ENCODE results near the gene ADCY1. TPM values are rescaled to one million over a fixed set of nuclear protein-coding genes. Genes with fewer than 3 reads are reported as not detected.

ADCY1 gene
- total and polyA plus RNA-seq, 2 donors (not counting 3 experiments of a cell fraction or from before 2014, with no cell fraction given) = 0.52 to 1.6 TPM

DNA sequence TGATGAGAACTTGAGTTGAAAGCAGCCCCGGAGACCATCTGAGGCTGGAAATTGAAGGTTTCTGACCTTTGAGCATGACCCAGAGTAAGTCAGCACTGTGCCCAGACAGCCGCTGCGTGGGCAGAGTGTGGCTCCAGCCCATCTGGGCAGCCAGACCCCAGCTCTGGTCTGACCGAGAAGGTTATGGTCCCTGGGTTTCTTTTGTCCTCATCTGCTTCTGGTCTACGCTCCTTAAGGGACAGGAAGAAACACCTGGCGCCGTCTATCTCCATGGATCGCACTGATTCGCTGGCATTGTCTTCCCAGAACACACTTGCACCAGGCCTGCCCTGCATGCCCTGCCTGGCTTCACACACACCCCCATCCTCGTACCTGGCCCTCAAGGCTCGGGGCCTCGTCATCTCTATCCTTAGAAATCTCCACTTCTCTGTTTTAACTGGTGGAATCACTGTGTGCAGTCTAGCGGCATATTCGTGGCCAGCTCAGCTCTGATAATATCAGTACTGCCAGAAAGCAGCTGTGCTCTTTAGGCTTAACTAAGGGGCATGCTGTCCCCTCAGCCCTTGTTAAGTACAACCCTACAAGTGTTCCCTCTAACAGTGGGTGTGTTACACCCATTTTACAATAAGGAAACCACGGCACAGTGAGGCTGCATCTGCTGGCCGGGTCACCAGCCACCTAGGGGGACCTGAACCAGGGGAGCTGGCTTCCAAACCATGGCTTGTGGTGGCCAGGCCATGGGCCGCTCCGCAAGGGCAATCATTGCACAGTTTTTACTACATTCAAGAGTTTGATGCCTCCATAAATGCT, 127.7 kb downstream of the ADCY1 start:
- Histone ChIP-seq H3K4me2 (ENCODE audit: insufficient read depth, low read length) (no peak overlapping the region), H3K9ac (replicated peaks; ENCODE audit: extremely low read depth, insufficient read depth, low read length) (no peak overlapping the region), H3K27me3 (ENCODE audit: control insufficient read depth in 2 of 2, insufficient read depth in 2 of 2, low read length in 2 of 2) (peaks cover 0 to 7% of the 10 kb centered on the region in 2 experiments), H3K9me1 (replicated peaks; ENCODE audit: control insufficient read depth, extremely low read depth, insufficient read depth, low read length) (no peaks in the 10 kb centered on the region), H2AFZ (ENCODE audit: low read depth, low read length) (no peak overlapping the region), H3K27ac (ENCODE audit: insufficient read depth, low read depth, low read length) (no peak overlapping the region), H3K4me1 (ENCODE audit: control insufficient read depth, extremely low read depth, insufficient read depth, low read length) (no peaks in the 10 kb centered on the region), H3K36me3 (ENCODE audit: control insufficient read depth in 2 of 2, extremely low read depth in 1 of 2, insufficient read depth in 2 of 2, low read length in 2 of 2) (no peaks in the 10 kb centered on the region), H3K9me3 (replicated peaks; ENCODE audit: control insufficient read depth, insufficient read depth, low read length) (no peaks in the 10 kb centered on the region), H3K4me3 (replicated peaks in 1 of 3; ENCODE audit: insufficient read depth in 1 of 3, low read depth in 1 of 3, low read length in 3 of 3) (no peak overlapping the region), H4K20me1 (replicated peaks; ENCODE audit: control insufficient read depth, extremely low read depth, insufficient read depth, low read length) (no peaks in the 10 kb centered on the region), H3K79me2 (ENCODE audit: control insufficient read depth, insufficient read depth, low read length) (no peaks in the 10 kb centered on the region)
- ChIA-PET POLR2A (no interaction called here), CTCF (no interaction called here)
- dilution Hi-C loops (cut with MboI; ENCODE audit: extremely low pct_ligation_motif_present, low sequenced_read_pairs) (no loop called here), intact Hi-C loops (cut with micrococcal nuclease) (no loop called here)
- FAIRE-seq (no peak), DNase-seq (ENCODE audit: low read depth, low spot score) (no peak)
- TF ChIP-seq, protein P1, sequence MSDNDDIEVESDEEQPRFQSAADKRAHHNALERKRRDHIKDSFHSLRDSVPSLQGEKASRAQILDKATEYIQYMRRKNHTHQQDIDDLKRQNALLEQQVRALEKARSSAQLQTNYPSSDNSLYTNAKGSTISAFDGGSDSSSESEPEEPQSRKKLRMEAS (IDR thresholded peaks at IDR 0.05; ENCODE audit: insufficient read depth, insufficient read length) = no peak
- TF ChIP-seq POLR2A (IDR thresholded peaks at IDR 0.05; ENCODE audit: low read depth, low read length) (no peak), CTCF (IDR thresholded peaks at IDR 0.05; ENCODE audit: extremely low read depth in 1 of 2, insufficient read depth in 1 of 2, low read depth in 1 of 2, low read length in 2 of 2) (no peak), FOS (IDR thresholded peaks at IDR 0.05; ENCODE audit: borderline replicate concordance, insufficient read depth, low read length) (no peak), MYC (IDR thresholded peaks at IDR 0.05; ENCODE audit: low read depth, low read length) (no peak), JUN (IDR thresholded peaks at IDR 0.05; ENCODE audit: borderline replicate concordance, insufficient read depth, insufficient read length, low read depth) (no peak)
- BruUV-seq (replicated peaks) = no TSS peak

All from endothelial cell of umbilical vein (primary cell).